UCSD-AML1 (cell line): ENCODE data around the gene OR2V2.
"Not testable (repeated sequence)": the region's sequence is repeated elsewhere in the genome, so short reads cannot be mapped to it uniquely, and the experiment has no call there.

Experiments
- DNase-seq: peaks from one replicate; lab custom pipeline; 2025; ENCODE audit not compliant: unreplicated experiment; lab: John Stamatoyannopoulos, UW

OR2V2 gene

GRCh38 chr5:181114844-181115778, 32.3 kb upstream of the OR2V2 start:
- DNase-seq = no peak

GRCh38 chr5:181118369-181118768, 29.0 kb upstream of the OR2V2 start:
- DNase-seq = no peak

GRCh38 chr5:181119105-181119504, 28.3 kb upstream of the OR2V2 start:
- no peak for DNase-seq

GRCh38 chr5:181120306-181120705, 27.1 kb upstream of the OR2V2 start:
- no peak for DNase-seq

- no peak for DNase-seq
Measured at GRCh38 chr5:181120761-181121160, 26.6 kb upstream of the OR2V2 start.

DNA sequence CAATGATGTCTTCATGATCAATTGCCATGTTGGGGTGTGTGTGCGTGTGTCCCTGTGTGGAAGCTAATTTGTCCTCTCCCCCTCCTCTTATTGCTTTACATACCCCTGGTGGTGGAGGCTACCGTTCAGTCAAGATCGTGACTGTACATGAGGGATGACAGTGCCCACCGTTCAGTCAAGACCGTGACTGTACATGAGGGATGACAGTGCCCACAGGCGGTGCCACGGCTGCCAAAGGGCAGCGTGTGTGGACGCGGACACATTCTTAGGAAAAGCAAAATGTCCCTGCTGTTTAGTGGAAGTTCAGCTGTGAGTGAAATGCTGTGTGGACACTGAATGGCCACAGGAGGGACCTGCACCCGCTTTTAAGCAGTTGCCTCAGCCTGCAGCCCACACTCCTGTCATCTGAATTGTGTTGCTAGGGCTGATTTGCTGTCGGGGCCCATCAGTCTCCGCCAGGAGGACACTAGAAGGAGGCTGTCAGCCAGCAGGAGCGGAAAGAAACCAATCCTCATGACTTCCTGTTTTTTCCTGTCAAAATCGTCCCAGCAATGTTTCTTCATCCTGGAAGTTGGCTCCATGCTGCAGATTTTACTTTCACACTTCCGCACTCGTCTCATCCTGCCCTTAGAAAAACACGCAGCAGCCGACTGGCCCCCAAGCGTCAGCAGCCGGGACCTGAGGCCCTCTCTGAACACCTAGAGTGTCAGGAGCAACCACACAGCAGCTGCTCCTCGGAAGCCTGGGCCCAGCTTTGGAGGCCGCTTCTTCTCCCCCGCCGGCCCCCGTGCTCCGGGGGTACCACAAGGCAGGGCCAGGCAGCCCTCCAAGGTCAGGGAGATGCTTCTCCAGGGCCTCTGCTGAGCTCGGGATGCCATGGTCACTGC, 25.5 kb upstream of the OR2V2 start:
- DNase-seq = no peak

DNA sequence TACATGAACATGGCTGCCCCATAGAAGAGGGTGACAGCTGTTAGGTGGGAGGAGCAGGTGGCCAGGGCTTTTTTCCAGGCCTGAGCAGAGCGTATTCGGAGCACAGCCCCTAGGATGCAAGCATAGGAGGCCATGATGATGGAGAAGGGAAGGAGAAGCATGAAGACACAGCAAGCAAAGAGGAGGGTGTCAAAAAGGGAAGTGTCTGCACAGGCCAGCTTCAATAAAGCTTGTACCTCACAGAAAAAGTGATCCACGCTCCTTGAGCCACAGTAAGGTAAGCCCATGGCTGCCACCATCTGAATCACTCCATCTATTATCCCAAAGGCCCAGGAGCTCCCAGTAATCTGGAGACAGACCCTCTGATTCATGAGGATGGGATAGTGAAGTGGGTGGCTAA, 22.9 kb upstream of the OR2V2 start:
- no peak for DNase-seq

GRCh38 chr5:181126841-181127240, 20.5 kb upstream of the OR2V2 start:
- no peak for DNase-seq

DNA sequence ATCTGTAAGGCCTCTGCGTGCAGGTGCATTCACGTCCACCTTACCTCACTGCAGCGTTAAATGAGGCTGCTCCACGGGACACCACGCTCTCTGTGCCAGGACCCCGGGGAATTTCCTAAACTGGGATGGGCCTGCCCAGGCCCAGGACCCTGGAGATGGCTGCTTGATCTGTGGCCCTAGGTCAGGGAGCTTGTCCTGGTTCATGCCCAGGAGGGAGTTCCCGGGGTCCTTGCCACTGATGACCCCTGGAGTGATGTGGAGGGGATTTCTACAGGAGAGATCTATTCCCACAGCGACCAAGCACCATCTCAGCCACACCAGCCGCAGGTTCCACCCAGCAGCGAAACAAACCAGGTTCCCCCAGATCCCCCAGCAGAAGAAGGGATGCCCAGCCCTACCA, 19.9 kb upstream of the OR2V2 start:
- DNase-seq = no peak

- DNase-seq = no peak
Measured at GRCh38 chr5:181127907-181128626, 19.3 kb upstream of the OR2V2 start.

GRCh38 chr5:181129601-181130000, 17.8 kb upstream of the OR2V2 start:
- no peak for DNase-seq

DNA sequence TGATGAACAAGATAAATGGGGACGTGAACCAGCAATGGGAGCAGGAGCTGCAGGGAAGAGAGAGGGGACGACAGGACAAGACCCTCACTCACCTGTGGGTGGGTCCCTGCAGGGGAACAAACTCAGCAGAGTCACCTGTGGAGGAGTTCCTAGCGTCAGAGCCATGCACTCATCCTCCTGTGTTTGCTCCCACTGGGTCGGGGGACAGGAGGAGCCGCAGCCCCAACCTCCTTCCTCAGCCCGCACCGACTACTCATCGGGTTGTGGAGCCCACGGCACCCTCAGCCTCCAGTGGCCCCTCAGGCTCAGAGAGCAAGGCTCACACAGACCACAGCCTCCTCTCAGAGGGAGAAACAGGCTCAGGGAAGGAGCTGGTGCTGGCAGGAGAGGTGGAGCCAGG, 17.3 kb upstream of the OR2V2 start:
- DNase-seq = not testable (repeated sequence)

DNA sequence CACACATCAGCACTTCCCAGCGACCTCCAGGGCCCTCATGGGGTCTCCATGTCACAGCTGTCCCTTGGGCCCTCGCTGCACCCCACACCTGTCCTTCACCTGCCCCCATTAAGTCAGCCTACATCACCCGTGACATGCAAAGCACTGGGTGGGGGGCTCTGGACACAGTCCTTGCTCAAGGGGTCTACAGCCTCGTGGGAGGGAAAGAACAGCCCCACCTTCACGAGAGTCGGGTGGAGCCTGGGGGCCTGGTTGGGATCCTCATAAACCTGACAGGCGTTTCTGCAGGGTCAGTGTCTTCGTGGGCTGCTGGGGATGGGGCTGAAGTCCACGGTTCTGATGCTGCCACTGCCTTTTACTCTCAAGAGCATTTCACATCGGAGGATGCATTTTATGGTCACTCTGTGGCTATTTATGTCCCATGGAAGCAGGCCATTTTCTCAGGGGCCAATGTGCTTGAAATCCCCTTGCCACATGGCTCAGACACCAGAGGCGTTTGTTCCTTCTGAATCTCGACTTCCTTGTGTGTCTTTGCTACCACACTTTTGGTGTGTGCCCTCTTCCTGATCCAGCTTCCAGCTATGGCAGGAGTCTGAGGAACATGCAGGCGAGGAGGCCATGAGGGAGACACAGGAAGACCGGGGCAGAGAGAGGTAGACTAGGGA, 16.4 kb upstream of the OR2V2 start, which contains the start of gene OR2V1:
OR2V1 (minus strand) TSS at position 338 of the 665 bp plus-strand sequence. CDS start 5,865 bp downstream, outside the sequence.
- DNase-seq = no peak

- DNase-seq = no peak
Measured at GRCh38 chr5:181131514-181131913, 15.9 kb upstream of the OR2V2 start.

DNA sequence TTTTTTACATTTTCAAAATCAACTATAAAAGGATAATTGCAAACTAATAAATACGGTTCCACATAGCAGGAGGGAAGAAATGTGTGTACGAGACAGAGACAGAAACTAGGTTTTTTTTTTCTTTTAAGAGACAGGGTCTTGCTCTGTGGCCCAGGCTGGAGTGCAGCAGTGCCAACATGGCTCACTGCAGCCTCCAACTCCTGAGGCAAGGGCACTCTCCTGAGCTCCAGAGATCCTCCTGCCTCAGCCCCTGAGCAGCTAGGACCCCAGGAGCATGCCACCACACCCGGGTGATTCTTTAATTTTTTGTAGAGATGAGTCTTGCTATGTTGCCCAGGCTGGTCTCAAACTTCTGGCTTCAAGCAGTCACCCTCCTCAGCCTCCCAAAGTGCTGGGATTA, 14.3 kb upstream of the OR2V2 start:
- no peak for DNase-seq

DNA sequence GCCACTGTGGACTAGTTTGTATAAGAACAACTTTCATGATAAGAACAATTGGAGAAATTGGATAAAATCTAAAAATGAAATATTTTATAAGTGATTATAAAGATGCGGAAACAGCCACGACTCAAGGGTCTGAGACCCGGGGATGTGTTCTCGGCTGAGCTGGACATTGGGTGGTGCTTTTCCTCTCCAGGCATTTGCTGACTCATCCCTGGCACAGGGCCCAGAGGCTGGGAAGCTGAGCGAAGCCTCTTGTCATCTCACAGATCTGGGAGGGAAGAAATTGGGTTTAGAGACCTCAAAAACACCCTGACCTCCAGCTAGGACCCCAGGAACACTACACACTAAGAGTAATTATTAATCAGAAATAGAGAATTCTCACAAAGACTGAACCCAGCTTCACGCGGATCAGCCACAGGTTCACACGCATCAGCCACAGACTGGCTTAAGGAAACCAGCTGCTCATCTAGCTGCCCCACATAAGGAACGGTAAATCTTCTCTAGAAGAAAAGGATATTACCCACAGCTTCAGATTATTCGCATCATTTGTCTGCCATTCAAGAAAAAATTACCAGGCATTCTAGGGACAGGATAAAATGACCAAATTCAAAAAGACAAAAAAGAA, 13.7 kb upstream of the OR2V2 start:
- DNase-seq = peak; percentile 41

GRCh38 chr5:181134259-181134658, 13.1 kb upstream of the OR2V2 start:
- no peak for DNase-seq

DNA sequence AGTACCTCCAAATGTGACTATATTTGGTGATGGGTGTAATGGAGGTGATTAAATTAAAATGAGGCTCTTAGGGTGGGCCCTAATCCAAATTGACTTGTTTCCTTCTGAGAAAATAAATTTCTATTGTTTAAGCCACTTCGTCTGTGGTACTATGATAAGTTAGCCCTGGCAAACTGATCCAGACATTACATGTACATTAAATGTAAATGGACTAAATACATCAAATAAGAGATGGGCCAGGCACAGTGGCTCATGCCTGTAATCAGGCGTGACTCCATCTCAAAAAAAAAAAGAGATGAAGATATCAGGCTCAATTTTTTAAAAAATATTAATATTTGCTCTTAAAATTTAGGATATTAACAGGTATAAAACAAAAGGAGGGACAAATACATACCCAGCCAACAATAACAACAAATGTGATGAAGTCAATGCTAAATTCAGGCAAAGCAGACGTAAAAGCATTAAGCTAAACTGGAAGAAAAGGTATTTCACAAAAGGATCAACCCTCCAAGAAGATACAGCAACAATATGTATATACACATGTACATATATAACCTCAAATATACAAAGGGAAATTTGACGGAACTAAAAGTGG, 10.9 kb upstream of the OR2V2 start:
- DNase-seq = no peak

- no peak for DNase-seq
Measured at GRCh38 chr5:181138258-181138657, 9.1 kb upstream of the OR2V2 start.

DNA sequence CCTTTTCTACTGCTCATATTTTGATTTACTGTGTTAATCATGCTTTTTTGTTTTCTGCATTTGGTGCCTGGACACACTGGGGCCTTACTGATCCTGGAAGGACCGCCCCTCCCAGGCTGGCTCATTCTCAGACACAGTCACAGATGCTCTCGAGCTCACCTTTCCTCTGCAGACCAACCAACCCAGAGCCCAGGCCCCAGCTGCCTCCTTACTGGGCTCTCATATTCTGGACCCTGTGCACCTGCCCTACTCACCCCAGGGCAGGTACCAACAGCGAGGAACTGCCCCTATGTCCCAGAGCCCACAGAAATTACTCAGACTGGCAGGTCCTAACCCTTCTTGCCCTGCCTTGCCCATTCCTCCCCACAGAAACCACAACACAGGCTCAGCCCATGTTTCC, 6.6 kb upstream of the OR2V2 start:
- no peak for DNase-seq
